DMS79 (cell line): ENCODE results near the gene GRIA3.
"Not testable (repeated sequence)": the region's sequence is repeated elsewhere in the genome, so short reads cannot be mapped to it uniquely, and the experiment has no call there.

Experiments used
- DNase-seq: peaks from one replicate; lab custom pipeline; 2025; lab: John Stamatoyannopoulos, UW

Gene GRIA3

DNA sequence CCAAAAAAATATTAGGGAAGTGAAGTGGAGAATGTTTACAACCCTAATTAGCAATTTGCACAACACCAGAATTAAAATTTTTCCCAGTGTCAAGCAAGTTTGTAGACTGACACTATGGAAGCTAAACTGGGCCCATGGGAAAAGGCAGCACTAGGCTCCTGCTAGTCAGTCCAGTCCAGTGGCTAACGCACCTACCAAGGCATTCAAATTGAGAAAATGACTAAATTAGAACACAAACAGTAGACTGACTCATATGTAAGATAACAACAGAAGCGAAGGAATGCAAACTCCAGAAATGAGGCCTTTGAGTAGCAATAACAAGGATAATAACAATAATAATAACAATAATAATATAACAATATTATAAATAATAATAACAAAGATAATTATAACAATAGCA is 90.7 kb downstream of the GRIA3 start:
- no peak for DNase-seq

- DNase-seq, result no peak
Measured at GRCh38 chrX:123277347-123277746, 93.3 kb downstream of the GRIA3 start.

GRCh38 chrX:123277821-123278220 is 93.7 kb downstream of the GRIA3 start:
- no peak for DNase-seq

- no peak for DNase-seq
Measured at GRCh38 chrX:123282241-123282640, 98.2 kb downstream of the GRIA3 start.

- not testable (repeated sequence) for DNase-seq
Measured at GRCh38 chrX:123283407-123283806, 99.3 kb downstream of the GRIA3 start.

DNA sequence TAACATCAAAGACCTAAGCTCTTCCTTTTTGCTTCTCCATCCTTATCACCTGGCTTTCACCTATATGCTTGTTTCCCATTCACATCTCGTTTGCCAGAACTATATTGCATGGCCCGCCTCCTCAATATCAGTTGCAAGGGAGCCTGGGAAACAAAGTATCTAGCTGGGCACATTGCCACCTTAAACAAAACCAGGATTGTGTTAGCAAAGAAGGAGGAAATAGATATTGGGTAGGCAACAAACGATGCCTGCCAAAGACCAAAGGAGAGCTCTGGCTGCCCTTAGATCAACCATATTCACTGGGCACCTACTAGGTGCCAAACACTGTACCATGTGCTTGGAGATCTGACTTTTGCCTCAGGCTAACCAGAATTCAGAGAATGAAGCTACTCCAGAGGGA is 107.5 kb downstream of the GRIA3 start:
- no peak for DNase-seq

DNA sequence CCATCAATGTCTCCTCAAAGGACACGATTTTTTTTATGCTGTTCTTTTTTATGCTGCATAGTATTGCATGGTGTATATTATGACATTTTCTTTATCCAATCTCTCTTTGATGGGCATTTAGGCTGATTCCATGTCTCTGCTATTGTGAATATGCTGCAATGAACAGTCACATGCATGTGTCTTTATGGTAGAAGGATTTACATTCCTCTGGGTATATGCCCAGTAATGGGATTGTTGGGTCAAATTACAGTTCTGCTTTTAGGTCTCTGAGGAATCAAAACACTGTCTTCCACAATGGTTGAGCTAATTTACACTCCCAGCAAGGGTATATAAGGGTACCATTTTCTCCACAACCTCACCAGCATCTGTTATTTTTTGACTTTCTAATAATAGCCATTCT is 113.9 kb downstream of the GRIA3 start:
- no peak for DNase-seq

GRCh38 chrX:123303429-123303828 is 119.4 kb downstream of the GRIA3 start:
- DNase-seq, result no peak

DNA sequence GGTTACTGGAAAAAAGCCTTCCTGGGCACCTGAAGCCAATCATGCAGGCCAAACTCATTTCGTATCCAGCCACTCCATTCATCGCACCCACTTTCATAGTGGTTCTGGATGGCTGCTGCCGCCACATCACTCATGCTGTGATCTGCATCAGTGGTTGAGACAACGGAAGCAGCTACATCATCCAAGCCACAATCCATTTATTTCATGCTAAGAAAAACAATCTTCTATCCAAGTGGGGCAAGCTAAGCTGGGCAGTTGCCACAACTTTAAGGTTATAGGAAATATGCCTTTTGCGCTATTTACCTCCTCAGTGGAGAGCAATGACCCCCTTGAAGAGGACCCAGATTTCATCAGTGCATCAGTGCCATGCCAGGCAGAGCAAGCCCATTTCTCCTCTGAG is 124.6 kb downstream of the GRIA3 start:
- no peak for DNase-seq

DNA sequence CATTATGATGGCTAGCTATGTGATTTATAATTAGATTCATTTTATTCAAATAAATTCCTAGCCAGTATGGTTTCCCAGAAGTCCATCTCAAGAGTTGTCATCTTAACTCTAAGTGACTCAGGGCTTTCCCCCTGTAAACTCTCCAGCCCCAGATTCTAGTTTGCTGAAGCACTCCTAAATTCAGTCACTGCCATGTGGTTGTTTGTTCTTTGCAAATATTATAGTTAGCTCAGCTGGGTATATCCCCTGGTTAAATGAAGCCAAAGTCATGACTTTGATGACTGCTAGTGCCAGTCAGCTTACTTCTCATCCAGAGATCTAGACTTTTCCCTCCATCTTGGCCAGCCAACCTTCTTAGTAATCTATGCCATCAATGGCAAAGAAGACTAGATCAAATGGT is 126.0 kb downstream of the GRIA3 start:
- no peak for DNase-seq

- DNase-seq, result no peak
Measured at GRCh38 chrX:123311486-123311885, 127.4 kb downstream of the GRIA3 start.

- DNase-seq, result no peak
Measured at GRCh38 chrX:123313486-123313885, 129.4 kb downstream of the GRIA3 start.

DNA sequence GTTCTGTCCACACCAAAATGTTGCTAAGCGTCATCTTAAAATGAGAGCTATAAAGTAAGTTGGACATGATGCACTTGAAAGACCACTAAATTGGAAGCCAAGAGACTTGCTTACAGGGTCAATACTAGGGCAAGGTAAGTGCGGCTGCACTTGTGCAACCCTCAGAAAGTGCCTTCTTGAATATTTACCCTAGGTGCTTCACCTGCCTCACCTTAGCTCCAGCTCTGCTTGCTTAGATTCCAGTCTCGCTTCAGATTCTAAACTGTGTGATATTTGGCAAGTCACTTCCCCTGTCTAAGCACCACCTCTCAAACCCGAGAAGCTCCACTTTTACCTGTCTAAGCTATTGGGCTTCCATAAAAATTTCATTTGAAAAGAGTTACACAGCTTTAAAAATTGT is 136.5 kb downstream of the GRIA3 start:
- DNase-seq, result no peak

GRCh38 chrX:123322536-123322935 is 138.5 kb downstream of the GRIA3 start:
- DNase-seq, result no peak

GRCh38 chrX:123324625-123325024 is 140.5 kb downstream of the GRIA3 start:
- no peak for DNase-seq

- DNase-seq, result no peak
Measured at GRCh38 chrX:123330229-123330942, 146.3 kb downstream of the GRIA3 start.

- DNase-seq, result no peak
Measured at GRCh38 chrX:123331349-123331748, 147.3 kb downstream of the GRIA3 start.

GRCh38 chrX:123331859-123332258 is 147.8 kb downstream of the GRIA3 start:
- DNase-seq, result no peak

GRCh38 chrX:123336666-123337065 is 152.6 kb downstream of the GRIA3 start:
- no peak for DNase-seq

- DNase-seq, result no peak
Measured at GRCh38 chrX:123337886-123338639, 154.0 kb downstream of the GRIA3 start.

DNA sequence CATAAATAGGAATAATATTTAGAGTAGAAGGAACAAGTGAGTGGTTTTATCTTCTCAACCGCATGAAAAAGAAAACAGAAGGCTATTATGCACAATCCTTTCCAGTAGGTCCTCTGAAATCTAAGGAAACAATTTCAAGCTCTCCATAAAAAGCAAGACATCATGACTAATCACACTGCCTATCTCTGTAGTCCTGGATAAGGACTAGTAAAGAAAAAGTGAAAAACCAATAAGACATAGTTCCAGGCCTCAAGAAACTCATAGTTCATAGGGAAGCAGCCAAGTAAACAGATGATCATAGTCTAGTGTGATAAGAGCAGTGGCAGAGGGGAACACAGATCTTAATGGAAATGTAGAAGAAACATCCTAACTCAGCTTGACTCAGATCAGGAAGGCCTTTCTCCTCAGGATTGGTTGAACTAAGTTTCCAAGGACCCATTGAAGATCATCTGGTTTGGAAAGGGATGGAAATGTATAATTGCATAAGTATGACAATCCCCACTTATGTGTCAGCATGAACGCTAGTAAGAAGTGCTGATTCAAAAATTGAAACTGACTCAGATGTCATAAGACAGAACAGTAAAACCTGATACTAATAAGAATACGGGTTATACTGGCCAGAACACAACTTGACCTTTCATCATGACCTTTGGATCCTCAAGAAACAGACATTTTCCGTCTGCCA is 155.3 kb downstream of the GRIA3 start:
- no peak for DNase-seq

GRCh38 chrX:123340696-123341095 is 156.6 kb downstream of the GRIA3 start:
- no peak for DNase-seq

- DNase-seq, result no peak
Measured at GRCh38 chrX:123348468-123348867, 164.4 kb downstream of the GRIA3 start.
